LNCaP clone FGC (cell line): ENCODE data around the gene ABCA2.

ENCODE experiments used
- DNase-seq: peaks from one replicate; pipeline ENCODE4 v3.0.0-alpha.2; 2011; ENCODE audit warnings: low read depth
- H3K4me3 ChIP-seq: 2 replicates; pipeline ENCODE4 v1.5.1; 2011; ENCODE audit warnings: mild to moderate bottlenecking, low read depth, low read length, control low read depth
- TF ChIP-seq, protein P1 (sequence below): IDR thresholded peaks from 2 replicates; pipeline ENCODE4 v1.5.1; 2012; ENCODE audit warnings: mild to moderate bottlenecking; ENCODE audit not compliant: control insufficient read depth, insufficient read depth; ENCODE audit errors: extremely low read depth

ABCA2 gene

DNA sequence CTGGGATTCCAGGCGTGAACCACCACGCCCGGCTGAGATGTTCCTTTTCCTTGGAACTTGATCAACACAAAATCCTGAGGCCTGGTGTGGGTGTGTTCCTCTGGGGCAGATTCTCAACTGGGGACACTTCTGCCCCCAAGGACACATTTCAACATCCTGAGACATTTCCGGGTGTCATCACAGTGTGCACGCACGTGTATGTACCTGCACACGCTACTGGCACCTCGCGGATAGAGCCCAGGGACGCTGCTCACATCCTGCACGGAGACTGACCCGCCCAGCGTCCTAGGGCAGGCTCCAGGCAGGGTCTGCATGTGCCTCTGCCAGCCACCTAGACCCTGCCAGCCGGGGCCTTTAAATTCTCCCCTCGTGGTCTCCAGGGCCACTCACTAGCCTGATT, 34.3 kb upstream of the ABCA2 start:
- DNase-seq = no peak
- TF ChIP-seq, protein P1, sequence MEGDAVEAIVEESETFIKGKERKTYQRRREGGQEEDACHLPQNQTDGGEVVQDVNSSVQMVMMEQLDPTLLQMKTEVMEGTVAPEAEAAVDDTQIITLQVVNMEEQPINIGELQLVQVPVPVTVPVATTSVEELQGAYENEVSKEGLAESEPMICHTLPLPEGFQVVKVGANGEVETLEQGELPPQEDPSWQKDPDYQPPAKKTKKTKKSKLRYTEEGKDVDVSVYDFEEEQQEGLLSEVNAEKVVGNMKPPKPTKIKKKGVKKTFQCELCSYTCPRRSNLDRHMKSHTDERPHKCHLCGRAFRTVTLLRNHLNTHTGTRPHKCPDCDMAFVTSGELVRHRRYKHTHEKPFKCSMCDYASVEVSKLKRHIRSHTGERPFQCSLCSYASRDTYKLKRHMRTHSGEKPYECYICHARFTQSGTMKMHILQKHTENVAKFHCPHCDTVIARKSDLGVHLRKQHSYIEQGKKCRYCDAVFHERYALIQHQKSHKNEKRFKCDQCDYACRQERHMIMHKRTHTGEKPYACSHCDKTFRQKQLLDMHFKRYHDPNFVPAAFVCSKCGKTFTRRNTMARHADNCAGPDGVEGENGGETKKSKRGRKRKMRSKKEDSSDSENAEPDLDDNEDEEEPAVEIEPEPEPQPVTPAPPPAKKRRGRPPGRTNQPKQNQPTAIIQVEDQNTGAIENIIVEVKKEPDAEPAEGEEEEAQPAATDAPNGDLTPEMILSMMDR = no peak
- no peak overlapping the region for H3K4me3 ChIP-seq

DNA sequence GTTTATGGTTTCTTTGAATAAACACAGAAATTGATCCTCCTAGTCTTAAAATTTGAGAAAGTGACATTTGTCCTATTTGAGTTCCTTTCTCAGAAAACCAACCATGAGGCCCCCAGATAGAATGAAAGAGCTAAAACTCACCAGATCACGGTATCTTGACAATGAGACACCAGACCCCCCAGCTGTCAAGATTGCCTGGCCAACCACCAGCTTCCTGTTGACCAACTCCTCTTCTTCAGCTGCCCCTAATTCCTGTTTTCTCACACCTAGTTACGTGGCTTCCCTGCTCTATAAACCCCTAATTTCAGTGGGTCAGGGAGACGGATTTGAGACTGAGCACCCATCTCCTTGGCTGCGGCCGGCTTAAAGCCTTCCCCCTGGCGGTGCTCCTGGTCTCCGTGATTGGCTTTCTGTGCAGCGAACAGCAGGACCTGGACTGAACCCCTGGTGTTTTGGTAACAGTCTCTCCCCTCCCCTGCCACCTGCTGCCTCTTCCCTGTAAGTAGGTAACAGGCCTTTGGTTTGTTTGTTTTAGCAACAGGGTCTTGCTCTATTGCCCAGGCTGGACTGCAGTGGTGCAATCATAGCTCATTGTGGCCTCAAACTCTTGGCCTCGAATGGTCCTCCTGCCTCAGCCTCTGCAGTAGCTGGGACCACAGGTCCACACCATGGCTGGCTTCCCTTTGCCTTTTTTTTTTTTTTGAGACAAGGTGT, 30.6 kb upstream of the ABCA2 start:
- DNase-seq = no peak
- TF ChIP-seq, protein P1 = no peak
- no peak overlapping the region for H3K4me3 ChIP-seq

DNA sequence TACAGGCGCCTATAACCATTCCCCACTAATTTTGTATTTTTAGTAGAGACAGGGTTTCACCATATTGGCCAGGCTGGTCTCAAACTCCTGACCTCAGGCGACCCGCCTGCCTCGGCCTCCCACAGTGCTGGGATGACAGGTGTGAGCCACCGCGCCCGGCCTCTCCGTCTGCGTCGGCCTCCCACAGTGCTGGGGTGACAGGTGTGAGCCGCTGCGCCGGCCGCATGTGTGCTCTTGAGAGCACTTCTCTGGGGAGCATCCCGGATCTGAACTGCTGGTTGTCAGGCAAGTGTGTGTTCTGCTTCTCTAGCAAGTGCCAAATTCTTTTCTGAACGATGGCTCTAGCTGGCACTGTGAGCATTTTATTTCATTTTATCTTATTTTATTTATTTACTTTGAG, 29.5 kb upstream of the ABCA2 start:
- DNase-seq = peak; percentile 69
- TF ChIP-seq, protein P1 = no peak
- H3K4me3 ChIP-seq = no peak overlapping the region

DNA sequence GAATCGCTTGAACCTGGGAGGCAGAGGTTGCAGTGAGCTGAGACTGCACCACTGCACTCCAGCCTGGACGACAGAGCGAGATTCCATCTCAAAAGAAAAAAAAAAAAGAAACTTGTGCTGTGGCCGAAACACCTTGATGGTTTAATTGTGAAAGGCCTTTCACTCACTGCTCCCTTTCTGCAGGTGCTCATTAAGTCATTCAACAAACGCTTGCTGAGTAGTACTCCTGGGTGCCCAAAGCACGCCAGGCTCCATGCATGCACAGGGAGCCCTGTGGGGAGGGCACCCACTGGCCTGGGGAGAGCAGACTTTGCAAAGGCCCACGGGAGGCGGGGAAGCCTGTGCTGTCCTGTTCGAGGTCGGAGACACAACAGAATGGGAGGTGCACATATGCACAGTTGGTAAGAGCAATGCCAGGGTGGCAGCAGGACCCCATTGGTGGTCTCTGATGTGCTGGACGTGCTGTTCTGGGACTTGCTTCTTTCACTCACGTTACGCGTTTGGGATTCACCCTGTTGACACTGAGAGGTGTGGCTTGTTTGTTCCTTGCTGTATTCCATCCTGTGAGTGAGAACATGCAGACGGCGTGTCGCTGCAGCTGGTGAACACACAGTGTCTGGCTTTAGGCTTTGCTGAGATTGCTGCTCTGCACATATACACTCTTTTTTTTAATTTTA, 28.8 kb upstream of the ABCA2 start:
- TF ChIP-seq, protein P1 = no peak
- DNase-seq = no peak
- H3K4me3 ChIP-seq = no peak overlapping the region

DNA sequence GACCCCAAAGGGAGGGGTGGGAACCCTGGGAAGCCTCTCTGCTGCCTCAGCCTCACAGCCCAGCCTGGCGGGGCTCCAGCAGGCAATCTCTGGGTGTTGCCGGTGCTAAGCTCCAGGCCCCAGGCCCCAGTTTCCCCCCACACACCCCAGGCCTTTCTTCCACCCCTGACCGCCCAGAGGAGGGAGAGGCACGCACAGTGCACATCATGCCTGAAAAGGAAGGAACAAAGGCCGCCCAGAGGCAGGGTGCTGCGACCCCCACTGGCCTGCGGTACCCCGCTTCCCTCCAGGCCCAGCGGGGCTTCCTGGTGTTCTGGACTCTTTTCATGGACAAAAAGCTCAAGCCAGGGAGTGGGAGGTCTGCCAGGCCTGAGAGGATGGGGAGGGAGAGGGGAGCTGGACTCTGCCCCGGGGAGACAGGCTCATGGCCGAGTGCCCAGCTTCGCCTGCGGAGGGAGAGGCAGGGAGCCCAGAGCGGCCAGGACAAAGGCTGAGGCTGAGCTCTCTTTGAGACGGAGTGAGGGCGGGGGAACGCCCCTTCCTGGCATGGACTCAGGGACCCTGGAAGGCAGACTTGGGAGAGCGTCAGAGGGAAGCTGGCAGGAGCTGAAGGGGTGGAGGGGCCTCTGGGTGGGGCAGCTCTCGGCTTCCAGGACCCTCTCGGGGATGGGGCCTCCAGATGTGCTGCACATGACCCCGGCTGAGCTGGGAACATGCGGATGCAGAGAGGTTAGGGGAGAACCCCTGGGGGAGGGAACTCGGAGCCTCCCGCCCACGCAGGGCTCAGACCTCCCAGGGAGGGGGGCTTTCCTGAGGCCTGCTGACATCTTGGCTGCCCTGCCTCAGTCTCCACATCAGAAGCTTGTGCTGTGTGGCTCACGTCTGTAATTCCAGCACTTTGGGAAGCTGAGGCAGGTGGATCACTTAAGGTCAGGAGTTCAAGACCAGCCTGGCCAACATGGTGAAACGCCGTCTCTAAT, 27.6 kb upstream of the ABCA2 start:
- no peak overlapping the region for H3K4me3 ChIP-seq
- TF ChIP-seq, protein P1 = no peak
- no peak for DNase-seq

DNA sequence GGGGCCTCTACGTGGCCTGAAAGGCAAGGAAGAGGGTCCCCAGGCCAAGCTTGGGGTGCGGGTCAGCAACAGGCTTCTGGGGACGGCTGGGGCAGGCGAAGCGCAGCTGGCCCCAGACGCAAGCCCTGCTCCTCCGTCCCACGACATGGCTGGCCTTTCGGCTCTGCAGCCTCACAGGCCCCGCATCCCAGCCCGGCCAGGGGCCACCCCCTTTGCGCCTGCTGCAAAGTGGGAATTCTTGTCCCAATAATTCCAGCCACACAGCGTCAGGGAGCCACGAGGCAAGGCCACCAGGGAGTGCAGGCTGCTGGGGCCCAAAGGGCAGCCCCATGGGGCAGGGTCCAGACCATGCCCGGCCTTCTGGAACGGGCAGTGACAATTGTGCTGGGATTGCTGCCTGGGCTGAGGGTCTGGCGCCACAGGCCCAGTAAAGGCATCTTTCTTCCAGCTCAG, 26.9 kb upstream of the ABCA2 start:
- H3K4me3 ChIP-seq = peak overlapping the region; percentile 56
- TF ChIP-seq, protein P1 = no peak
- no peak for DNase-seq
